GM12875 (cell line): ENCODE data around the gene PACC1.

ENCODE experiments used
- H3K4me3 ChIP-seq: one replicate; pipeline ENCODE4 v1.5.1; 2011; ENCODE audit warnings: low read depth, low read length, control low read depth
- TF ChIP-seq, protein P1 (sequence below): IDR thresholded peaks from 2 replicates; pipeline ENCODE4 v1.5.1; 2011; ENCODE audit warnings: low read depth, mild to moderate bottlenecking, control low read depth, inconsistent platforms, low read length, moderate library complexity, borderline replicate concordance; ENCODE audit not compliant: insufficient read depth

PACC1 gene

DNA sequence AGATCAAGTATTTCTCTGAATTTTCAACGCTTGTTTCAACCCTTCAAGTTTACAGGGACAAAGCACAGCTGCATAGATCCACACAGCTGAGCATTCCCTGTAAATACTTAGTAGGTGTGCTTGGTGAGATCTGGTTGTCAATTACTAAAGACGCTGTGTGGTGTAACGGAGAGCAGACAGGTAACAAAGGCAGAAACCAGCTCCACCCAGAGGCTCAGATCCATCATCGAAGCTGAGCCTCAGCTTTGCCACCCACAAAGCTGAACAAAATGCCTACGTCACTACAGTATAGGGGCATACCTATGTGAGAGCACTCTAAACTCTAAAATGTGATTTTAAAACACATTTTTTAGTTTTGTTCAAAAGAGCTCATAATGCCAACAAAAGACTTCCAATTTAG, 38.7 kb downstream of the PACC1 start:
- TF ChIP-seq, protein P1, sequence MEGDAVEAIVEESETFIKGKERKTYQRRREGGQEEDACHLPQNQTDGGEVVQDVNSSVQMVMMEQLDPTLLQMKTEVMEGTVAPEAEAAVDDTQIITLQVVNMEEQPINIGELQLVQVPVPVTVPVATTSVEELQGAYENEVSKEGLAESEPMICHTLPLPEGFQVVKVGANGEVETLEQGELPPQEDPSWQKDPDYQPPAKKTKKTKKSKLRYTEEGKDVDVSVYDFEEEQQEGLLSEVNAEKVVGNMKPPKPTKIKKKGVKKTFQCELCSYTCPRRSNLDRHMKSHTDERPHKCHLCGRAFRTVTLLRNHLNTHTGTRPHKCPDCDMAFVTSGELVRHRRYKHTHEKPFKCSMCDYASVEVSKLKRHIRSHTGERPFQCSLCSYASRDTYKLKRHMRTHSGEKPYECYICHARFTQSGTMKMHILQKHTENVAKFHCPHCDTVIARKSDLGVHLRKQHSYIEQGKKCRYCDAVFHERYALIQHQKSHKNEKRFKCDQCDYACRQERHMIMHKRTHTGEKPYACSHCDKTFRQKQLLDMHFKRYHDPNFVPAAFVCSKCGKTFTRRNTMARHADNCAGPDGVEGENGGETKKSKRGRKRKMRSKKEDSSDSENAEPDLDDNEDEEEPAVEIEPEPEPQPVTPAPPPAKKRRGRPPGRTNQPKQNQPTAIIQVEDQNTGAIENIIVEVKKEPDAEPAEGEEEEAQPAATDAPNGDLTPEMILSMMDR, result no peak
- no peak overlapping the region for H3K4me3 ChIP-seq

DNA sequence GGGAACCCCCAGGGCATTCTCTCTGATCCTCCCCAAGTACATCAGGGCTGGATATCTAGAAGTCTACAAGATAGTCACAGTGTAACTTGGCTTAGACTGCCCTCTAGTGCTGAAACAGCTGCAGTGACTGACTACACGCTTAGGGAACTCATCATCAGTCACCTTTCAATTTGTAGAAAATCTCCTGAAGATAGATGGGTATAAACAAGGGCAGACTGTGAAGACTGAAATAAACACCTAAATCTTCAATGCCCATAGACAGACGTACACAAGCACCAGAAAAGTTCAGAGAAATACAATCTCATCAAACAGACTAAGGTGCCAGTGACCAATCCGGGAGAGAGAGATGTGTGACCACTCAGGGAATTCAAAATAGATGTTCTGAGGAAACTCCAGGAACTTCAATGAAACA, 46.6 kb downstream of the PACC1 start:
- H3K4me3 ChIP-seq, result no peak overlapping the region
- TF ChIP-seq, protein P1, result peak; percentile 80

DNA sequence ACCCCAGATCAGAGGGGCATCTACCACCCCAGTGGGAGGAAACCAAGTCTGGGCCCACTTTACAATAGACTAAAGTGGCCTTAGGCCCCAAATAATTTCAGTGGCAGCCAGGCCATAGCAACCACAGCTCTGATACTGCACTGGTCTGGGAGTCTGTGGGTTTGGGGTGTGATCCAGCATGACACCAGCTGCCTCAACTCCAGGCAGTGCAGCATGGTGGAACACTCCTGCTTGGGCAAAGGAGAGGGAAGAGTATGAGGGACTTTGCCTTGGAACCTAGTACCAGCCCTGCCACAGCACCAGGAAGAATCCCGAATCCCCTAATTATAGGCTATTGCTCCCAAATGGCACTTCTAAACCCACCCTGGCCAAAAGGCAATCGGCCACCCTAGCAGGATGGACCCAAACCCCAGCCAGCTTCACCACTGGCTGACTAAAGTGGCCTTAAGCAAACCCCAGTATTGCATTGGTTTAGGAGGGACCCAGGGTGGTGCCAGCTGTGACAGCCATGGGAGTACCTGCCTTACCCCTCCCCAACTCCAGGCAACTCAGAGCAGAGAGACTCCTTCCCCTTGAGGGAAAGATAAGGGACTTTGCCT, 47.1 kb downstream of the PACC1 start:
- TF ChIP-seq, protein P1, result no peak
- H3K4me3 ChIP-seq, result no peak overlapping the region

DNA sequence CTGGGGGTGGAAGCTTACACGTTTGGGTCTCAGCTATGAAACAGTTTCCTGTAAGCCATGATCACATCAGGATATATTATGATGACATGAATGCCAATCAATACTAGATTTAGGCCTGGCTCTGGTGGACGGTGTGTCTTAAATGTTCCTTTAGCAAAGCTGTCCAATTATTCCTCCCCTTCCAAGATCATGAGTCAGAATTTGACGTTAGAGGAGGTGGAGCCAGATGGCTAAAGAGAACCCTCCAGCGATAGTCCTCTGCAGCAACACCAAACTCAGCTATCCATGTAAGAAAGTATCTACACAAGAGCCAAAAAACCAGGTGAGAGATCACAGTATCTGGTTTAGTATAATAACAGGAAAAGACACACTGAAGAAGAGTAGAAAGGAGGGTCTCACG, 47.8 kb downstream of the PACC1 start:
- TF ChIP-seq, protein P1, result no peak
- H3K4me3 ChIP-seq, result no peak overlapping the region

DNA sequence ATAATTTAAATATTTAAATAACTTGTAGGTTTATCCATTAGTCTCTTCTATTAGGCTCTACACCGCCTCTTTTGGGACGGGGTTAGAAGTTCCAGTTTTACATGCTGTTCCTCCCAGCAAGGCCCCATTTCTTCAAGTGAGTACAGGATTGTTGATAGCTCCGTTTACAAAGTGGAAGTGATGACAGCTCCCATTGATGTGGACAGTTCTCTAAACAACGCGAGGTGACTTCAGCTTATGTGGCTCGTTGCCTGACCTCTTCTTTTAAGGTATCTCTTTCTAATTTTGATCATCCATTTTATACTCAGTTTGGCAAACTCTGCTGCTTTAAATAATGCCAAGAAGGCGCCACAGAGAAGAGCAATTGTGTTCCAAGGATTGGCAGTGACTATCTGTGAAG, 49.7 kb downstream of the PACC1 start:
- TF ChIP-seq, protein P1, result no peak

DNA sequence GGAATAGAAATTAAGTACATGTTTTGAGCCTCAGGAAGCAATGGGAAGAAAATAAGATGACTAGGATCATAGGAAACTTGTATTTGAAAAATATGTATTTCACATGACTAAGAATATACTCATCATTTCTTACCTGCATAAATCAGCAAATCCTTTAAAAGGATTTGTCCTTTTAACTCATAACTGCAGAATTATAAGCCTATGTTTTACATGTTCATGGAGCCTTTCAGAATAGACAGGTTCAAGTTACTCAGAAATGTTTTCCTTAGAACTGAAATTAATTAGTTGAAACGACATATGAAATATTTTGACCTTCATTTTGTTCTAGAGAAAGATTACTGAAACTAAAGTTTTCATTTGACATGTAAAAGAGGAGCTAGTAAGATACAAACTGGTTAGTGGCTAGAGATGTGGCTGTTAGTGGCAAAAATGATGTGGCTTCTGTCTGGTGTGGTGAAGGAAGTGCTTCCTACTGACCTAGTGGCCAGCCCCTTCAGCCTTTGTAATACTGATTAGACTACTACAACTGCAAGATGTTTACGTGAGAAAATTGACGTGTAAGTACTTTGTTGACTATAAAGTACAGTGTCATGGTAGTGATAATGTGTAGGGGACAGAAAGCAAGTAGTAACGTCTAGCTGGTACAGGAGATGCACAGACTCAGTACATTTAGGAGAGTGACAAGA, 54.7 kb downstream of the PACC1 start:
- TF ChIP-seq, protein P1, result no peak
- no peak overlapping the region for H3K4me3 ChIP-seq

More for the DNA sequence above, 49.7 kb downstream of the PACC1 start:
- no peak overlapping the region for H3K4me3 ChIP-seq

DNA sequence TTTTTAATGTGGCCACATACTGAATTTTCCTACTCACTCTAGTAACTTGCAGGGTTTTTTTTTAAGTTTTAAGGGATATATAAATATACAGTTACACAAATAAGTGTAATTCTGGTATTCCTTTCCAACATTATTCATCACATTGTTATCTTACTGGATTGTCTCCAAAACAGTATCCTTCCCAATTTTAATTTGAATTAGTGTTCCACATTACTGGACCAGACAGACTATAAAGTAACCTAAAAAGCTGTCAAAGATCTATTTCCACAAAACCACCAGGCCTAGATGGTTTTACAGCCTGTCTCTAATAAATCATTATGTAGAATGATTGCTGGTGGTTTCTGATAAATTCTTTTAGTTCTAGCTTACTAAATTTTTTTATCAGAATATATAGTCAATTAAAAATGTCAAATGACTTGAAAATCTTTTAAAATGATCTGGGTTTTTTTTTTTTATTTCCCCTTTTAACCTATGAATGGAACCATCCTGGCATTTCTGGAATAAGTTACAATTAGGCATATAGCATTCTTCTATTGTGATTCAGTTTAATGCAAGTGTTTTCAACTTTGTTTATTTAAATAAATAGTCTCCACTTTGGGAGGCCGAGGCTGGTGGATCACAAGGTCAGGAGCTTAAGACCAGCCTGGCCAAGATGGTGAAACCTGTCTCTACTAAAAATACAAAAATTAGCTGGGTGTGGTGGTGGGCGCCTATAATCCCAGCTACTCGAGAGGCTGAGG, 59.3 kb downstream of the PACC1 start:
- TF ChIP-seq, protein P1, result no peak
- H3K4me3 ChIP-seq, result no peak overlapping the region
